ENCODE data around the gene HACD2. TPM values are rescaled to one million over a fixed set of nuclear protein-coding genes. Genes with fewer than 3 reads are reported as not detected.

The HACD2 gene
- polyA plus RNA-seq, 1 of the 3 experiments (the other 2 are of a cell fraction): 13.8 TPM

DNA sequence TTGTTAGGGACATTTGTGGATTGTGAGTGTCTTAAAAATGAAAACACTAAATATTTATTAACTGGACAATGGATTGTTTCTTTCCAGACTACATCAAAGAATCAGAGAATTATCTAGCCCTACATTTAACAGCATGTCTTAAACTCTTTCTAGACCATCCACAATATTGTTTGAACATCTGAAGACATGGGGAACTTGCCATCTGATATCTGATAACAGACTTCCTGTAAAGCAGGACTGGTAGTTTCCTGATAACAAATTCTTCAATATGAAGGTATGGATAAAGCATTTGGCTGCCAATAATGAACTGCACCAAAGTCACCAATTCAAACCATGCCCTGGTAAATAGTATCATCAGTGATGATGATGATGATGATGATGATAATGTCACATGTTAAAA is 26.2 kb upstream of the HACD2 start:
- no peak overlapping the region for H2AFZ ChIP-seq (ENCODE audit: low read depth)
- H3K9me3 ChIP-seq: no peaks in the 10 kb centered on the region
- no peaks in the 10 kb centered on the region; a peak in 1 of 4 replicates for H3K4me1 ChIP-seq (ENCODE audit: control insufficient read depth in 1 of 2, insufficient read depth in 2 of 2, low read depth in 1 of 2, low read length in 1 of 2)
- H3K27me3 ChIP-seq (ENCODE audit: insufficient read depth): no peaks in the 10 kb centered on the region
- H3F3A ChIP-seq (replicated peaks; ENCODE audit: insufficient read depth): peaks cover 33% of the 10 kb centered on the region
- POLR2A ChIA-PET: no interaction called here
- H3K27ac ChIP-seq (ENCODE audit: low read depth in 2 of 2, low read length in 1 of 2): no peak overlapping the region
- H3K36me3 ChIP-seq (replicated peaks in 1 of 2; ENCODE audit: control insufficient read depth in 1 of 2, insufficient read depth in 2 of 2, low read length in 1 of 2): peaks cover 51 to 62% of the 10 kb centered on the region in 2 experiments
- no peak overlapping the region for H3K4me2 ChIP-seq
- H4K20me1 ChIP-seq (ENCODE audit: insufficient read depth): no peaks in the 10 kb centered on the region
- H3K9ac ChIP-seq: no peak overlapping the region
- CTCF ChIA-PET: interaction anchor here (2.1 kb wide), 1 partner anchor 112 kb away, joined by 5 read pairs; no protein-coding TSS in a partner anchor
- peaks cover 5% of the 10 kb centered on the region; the same call in 1 of the 2 replicates for H3K79me2 ChIP-seq (ENCODE audit: insufficient read depth)
- TF ChIP-seq CTCF (IDR thresholded peaks at IDR 0.05) (no peak), JUND (IDR thresholded peaks at IDR 0.05) (no peak), EZH2phosphoT487 (IDR thresholded peaks at IDR 0.05; ENCODE audit: borderline replicate concordance, low read depth) (no peak), RXRA (IDR thresholded peaks at IDR 0.05; ENCODE audit: borderline replicate concordance, low read depth) (no peak)
- TF ChIP-seq, protein P1, sequence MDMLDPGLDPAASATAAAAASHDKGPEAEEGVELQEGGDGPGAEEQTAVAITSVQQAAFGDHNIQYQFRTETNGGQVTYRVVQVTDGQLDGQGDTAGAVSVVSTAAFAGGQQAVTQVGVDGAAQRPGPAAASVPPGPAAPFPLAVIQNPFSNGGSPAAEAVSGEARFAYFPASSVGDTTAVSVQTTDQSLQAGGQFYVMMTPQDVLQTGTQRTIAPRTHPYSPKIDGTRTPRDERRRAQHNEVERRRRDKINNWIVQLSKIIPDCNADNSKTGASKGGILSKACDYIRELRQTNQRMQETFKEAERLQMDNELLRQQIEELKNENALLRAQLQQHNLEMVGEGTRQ (IDR thresholded peaks at IDR 0.05; ENCODE audit: borderline replicate concordance, low read depth, low read length): no peak
- DNase-seq: no peak
- H3K9me2 ChIP-seq: no peaks in the 10 kb centered on the region
- no peak overlapping the region for H3K4me3 ChIP-seq (ENCODE audit: low read depth in 2 of 2, low read length in 1 of 2)

DNA sequence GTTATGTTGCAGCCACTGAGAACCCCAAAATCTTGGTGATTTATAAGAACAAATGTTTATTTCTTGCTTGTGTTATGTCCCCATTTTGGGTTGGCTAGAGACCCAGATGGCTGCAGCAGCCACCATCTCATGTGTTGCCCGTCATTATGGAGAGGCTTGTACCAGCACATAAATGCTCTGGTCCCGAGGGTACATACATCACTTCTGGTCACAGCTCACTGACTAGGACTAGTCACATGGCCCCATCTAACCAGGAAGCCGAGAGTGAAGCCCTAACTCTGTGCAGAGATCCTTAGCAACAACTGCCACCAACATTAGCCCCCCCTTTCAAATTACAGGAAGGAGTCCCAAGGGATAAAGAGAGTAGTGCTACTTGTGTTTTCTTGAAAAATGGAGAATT is 25.5 kb upstream of the HACD2 start:
- H3K4me3 ChIP-seq (ENCODE audit: low read depth in 2 of 2, low read length in 1 of 2): no peak overlapping the region
- H3K9ac ChIP-seq: no peak overlapping the region
- peaks cover 40% of the 10 kb centered on the region for H3F3A ChIP-seq (replicated peaks; ENCODE audit: insufficient read depth)
- POLR2A ChIA-PET: no interaction called here
- 97% methylated on average over 3 of the region's 3 CpGs for WGBS (ENCODE audit: low lambda C conversion rate)
- H3K36me3 ChIP-seq (replicated peaks in 1 of 2; ENCODE audit: control insufficient read depth in 1 of 2, insufficient read depth in 2 of 2, low read length in 1 of 2): peaks cover 49 to 55% of the 10 kb centered on the region in 2 experiments
- DNase-seq: no peak
- H3K4me2 ChIP-seq: no peak overlapping the region
- no peak overlapping the region; a peak in 1 of 4 replicates for H3K27ac ChIP-seq (ENCODE audit: low read depth in 2 of 2, low read length in 1 of 2)
- peaks cover 5% of the 10 kb centered on the region; the same call in 1 of the 2 replicates for H3K79me2 ChIP-seq (ENCODE audit: insufficient read depth)
- H2AFZ ChIP-seq (ENCODE audit: low read depth): no peak overlapping the region
- H4K20me1 ChIP-seq (ENCODE audit: insufficient read depth): no peaks in the 10 kb centered on the region; the same call in 1 of the 2 replicates
- H3K4me1 ChIP-seq (ENCODE audit: control insufficient read depth in 1 of 2, insufficient read depth in 2 of 2, low read depth in 1 of 2, low read length in 1 of 2): peaks cover 0 to 7% of the 10 kb centered on the region in 2 experiments; a peak in 2 of 4 replicates
- no peaks in the 10 kb centered on the region for H3K9me3 ChIP-seq
- H3K27me3 ChIP-seq (ENCODE audit: insufficient read depth): no peaks in the 10 kb centered on the region
- no peaks in the 10 kb centered on the region for H3K9me2 ChIP-seq
- CTCF ChIA-PET: no interaction called here
- TF ChIP-seq, protein P2, sequence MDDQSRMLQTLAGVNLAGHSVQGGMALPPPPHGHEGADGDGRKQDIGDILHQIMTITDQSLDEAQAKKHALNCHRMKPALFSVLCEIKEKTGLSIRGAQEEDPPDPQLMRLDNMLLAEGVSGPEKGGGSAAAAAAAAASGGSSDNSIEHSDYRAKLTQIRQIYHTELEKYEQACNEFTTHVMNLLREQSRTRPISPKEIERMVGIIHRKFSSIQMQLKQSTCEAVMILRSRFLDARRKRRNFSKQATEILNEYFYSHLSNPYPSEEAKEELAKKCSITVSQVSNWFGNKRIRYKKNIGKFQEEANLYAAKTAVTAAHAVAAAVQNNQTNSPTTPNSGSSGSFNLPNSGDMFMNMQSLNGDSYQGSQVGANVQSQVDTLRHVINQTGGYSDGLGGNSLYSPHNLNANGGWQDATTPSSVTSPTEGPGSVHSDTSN (IDR thresholded peaks at IDR 0.05): no peak
- TF ChIP-seq GABPA (IDR thresholded peaks at IDR 0.05; ENCODE audit: low read depth) (no peak), SMC3 (IDR thresholded peaks at IDR 0.05; ENCODE audit: low read depth, low read length) (no peak), EZH2phosphoT487 (IDR thresholded peaks at IDR 0.05; ENCODE audit: borderline replicate concordance, low read depth) (no peak), TEAD4 (IDR thresholded peaks at IDR 0.05; ENCODE audit: borderline replicate concordance, insufficient read depth) (no peak), NFIC (IDR thresholded peaks at IDR 0.05; ENCODE audit: borderline replicate concordance) (no peak), YY1 (IDR thresholded peaks at IDR 0.05; ENCODE audit: low read depth) (no peak), GATA2 (CRISPR knock-in tag; IDR thresholded peaks at IDR 0.05) (no peak), FOXM1 (IDR thresholded peaks at IDR 0.05; ENCODE audit: low read depth) (no peak), FOSL2 (IDR thresholded peaks at IDR 0.05; ENCODE audit: borderline replicate concordance, low read depth) (no peak), TAF1 (IDR thresholded peaks at IDR 0.05; ENCODE audit: borderline replicate concordance, low read depth, low read length) (no peak), ELF1 (IDR thresholded peaks at IDR 0.05) (no peak), SIN3A (IDR thresholded peaks at IDR 0.05; ENCODE audit: borderline replicate concordance, low read depth, low read length) (no peak), MXI1 (IDR thresholded peaks at IDR 0.05; ENCODE audit: low read depth, low read length) (no peak), MEF2A (IDR thresholded peaks at IDR 0.05; ENCODE audit: borderline replicate concordance, low read depth) (no peak), RFX5 (IDR thresholded peaks at IDR 0.05; ENCODE audit: low read length) (no peak), FOXJ3 (CRISPR knock-in tag; IDR thresholded peaks at IDR 0.05) (no peak), EP300 (IDR thresholded peaks at IDR 0.05; ENCODE audit: borderline replicate concordance in 1 of 2, low read depth in 1 of 2, low read length in 1 of 2) (no peak)
- TF ChIP-seq, protein P3, sequence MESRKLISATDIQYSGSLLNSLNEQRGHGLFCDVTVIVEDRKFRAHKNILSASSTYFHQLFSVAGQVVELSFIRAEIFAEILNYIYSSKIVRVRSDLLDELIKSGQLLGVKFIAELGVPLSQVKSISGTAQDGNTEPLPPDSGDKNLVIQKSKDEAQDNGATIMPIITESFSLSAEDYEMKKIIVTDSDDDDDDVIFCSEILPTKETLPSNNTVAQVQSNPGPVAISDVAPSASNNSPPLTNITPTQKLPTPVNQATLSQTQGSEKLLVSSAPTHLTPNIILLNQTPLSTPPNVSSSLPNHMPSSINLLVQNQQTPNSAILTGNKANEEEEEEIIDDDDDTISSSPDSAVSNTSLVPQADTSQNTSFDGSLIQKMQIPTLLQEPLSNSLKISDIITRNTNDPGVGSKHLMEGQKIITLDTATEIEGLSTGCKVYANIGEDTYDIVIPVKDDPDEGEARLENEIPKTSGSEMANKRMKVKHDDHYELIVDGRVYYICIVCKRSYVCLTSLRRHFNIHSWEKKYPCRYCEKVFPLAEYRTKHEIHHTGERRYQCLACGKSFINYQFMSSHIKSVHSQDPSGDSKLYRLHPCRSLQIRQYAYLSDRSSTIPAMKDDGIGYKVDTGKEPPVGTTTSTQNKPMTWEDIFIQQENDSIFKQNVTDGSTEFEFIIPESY (IDR thresholded peaks at IDR 0.05; ENCODE audit: borderline replicate concordance, low read depth): no peak
- TF ChIP-seq, protein P4, sequence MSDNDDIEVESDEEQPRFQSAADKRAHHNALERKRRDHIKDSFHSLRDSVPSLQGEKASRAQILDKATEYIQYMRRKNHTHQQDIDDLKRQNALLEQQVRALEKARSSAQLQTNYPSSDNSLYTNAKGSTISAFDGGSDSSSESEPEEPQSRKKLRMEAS (IDR thresholded peaks at IDR 0.05; ENCODE audit: low read depth): no peak

Data from SK-N-SH (cell line).